ENCODE data around the gene SLC26A1. TPM values are rescaled to one million over a fixed set of nuclear protein-coding genes. Genes with fewer than 3 reads are reported as not detected.

The SLC26A1 gene
- total RNA-seq, 1 experiment from 2014 or later: 0.22 TPM

DNA sequence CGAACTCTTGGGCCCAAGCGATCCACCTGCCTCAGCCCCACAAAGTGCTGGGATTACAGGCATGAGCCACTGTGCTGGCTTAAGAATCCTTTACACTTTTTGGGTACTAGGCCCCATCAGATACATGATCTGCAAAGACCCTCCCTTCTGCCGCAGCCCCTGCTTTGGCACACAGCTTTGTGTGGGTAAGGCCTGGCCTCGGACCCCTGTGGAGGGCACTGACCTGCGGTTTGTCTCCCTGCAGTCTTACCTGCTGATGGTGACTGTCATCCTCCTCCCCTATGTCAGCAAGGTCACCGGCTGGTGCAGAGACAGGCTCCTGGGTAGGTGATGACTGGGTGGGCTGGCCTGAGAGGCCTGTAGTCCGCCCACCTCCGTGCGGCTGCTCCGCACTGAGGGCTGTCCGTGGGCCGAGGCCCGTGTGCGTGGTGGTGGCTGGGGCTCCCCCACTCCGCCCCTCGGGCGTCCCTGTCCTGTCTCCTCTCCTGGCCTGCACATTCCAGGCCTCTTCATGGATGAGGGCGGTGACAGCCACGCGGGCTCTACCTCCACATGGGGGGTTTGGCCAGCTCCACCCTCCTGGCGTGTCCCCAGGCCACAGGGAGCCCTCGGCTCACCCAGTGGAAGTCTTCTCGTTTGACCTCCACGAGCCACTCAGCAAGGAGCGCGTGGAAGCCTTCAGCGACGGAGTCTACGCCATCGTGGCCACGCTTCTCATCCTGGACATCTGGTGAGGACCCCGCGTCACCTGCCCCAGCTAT lies 37.9 kb downstream of the SLC26A1 start:
- ChIA-PET POLR2A (no interaction called here), CTCF (no interaction called here), RAD21 (ENCODE audit: low non-redundant PET in 1 of 2, low total read pairs in 2 of 2, uncharacterized antibody in 2 of 2, unreplicated experiment in 2 of 2) (no interaction called here)
- H3K27ac ChIP-seq (ENCODE audit: low read depth, low read length): no peak overlapping the region
- no peak for DNase-seq (ENCODE audit: low read depth, low spot score)
- TF ChIP-seq CEBPB (IDR thresholded peaks at IDR 0.05; ENCODE audit: low read depth) (no peak), YY1 (IDR thresholded peaks at IDR 0.05; ENCODE audit: extremely low read depth, insufficient replicate concordance, low read depth, low read length) (no peak), ZNF274 (IDR thresholded peaks at IDR 0.05; ENCODE audit: low read depth, low read length) (no peak), JUND (IDR thresholded peaks at IDR 0.05) (no peak), SIN3A (IDR thresholded peaks at IDR 0.05; ENCODE audit: low read depth) (no peak), REST (IDR thresholded peaks at IDR 0.05; ENCODE audit: low read depth) (no peak), CTCF (IDR thresholded peaks at IDR 0.05 in 2 of 3, conservative IDR thresholded peaks at IDR 0.05 in 1 of 3; ENCODE audit: borderline replicate concordance in 1 of 3, insufficient read depth in 1 of 3, low read depth in 2 of 3, low read length in 2 of 3) (no peak), EZH2 (IDR thresholded peaks at IDR 0.05) (no peak), EGR1 (IDR thresholded peaks at IDR 0.05; ENCODE audit: low read depth) (no peak), TCF7L2 (IDR thresholded peaks at IDR 0.05; ENCODE audit: borderline replicate concordance, extremely low read depth, insufficient read depth, insufficient read length) (no peak)
- no peaks in the 10 kb centered on the region for H3K9me2 ChIP-seq (ENCODE audit: insufficient read depth)
- no peak overlapping the region for H2AFZ ChIP-seq (ENCODE audit: low read depth, low read length, poor library complexity, severe bottlenecking)
- BruUV-seq (replicated peaks): no TSS peak
- no peaks in the 10 kb centered on the region for H3K9me3 ChIP-seq (ENCODE audit: control insufficient read depth in 1 of 2, insufficient read depth in 1 of 2, low read depth in 1 of 2, low read length in 2 of 2)
- H3K4me3 ChIP-seq (replicated peaks in 1 of 2; ENCODE audit: low read depth in 1 of 2, low read length in 2 of 2): no peak overlapping the region
- no peak overlapping the region for H3K4me2 ChIP-seq (ENCODE audit: low read length)
- H3K9ac ChIP-seq (ENCODE audit: low read length): no peak overlapping the region
- intact Hi-C loops (cut with micrococcal nuclease): no loop called here
- ATAC-seq: no peak
- H3K27me3 ChIP-seq (ENCODE audit: insufficient read depth, low read length): no peaks in the 10 kb centered on the region
- H3K36me3 ChIP-seq (ENCODE audit: control insufficient read depth in 1 of 2, insufficient read depth in 2 of 2, low read length in 2 of 2): no peaks in the 10 kb centered on the region
- no peaks in the 10 kb centered on the region for H3K4me1 ChIP-seq (ENCODE audit: control insufficient read depth in 1 of 2, insufficient read depth in 2 of 2, low read length in 2 of 2)
- no peaks in the 10 kb centered on the region; the same call in 1 of the 2 replicates for H3K79me2 ChIP-seq (ENCODE audit: insufficient read depth, low read length)
- H4K20me1 ChIP-seq (ENCODE audit: insufficient read depth): no peaks in the 10 kb centered on the region
